Endometrium (tissue), 2 donors: ENCODE measurements around the gene CRACR2A.

Experiments
- FAIRE-seq: peaks from 2 replicates; lab custom pipeline; 2012; peaks lifted over from hg19 to GRCh38; lab: Jason Lieb, UNC
- donor health status: control.
- donor health status: control.

CRACR2A gene

DNA sequence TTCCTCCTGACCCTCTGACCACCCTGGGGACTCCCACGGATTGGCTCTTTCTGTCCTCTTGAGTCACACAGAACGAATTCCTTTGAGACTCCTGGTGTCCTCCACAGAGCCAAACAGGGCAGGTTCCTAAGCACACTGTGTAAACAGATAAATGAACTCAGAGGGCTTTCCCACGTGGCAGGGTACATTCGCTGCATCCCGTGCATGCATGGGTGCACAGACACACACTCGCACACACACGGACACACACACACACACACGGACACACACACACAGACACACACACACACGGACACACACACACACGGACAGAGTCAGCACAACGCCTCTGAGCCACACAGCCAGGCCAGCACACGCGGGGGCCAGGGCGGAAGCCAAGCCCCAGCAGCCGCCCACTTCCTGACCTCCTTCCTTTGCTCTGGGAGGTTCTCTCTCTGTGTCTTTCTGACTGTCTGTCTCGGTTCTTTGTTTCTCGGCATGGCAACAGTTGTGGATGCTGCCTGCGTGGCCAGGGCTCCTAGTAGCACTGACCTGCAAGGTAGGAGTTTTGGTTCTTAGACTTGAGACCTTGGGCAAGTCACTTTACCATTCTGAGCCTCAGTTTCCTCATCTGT lies 706 bp downstream of the CRACR2A start:
- FAIRE-seq = no peak

DNA sequence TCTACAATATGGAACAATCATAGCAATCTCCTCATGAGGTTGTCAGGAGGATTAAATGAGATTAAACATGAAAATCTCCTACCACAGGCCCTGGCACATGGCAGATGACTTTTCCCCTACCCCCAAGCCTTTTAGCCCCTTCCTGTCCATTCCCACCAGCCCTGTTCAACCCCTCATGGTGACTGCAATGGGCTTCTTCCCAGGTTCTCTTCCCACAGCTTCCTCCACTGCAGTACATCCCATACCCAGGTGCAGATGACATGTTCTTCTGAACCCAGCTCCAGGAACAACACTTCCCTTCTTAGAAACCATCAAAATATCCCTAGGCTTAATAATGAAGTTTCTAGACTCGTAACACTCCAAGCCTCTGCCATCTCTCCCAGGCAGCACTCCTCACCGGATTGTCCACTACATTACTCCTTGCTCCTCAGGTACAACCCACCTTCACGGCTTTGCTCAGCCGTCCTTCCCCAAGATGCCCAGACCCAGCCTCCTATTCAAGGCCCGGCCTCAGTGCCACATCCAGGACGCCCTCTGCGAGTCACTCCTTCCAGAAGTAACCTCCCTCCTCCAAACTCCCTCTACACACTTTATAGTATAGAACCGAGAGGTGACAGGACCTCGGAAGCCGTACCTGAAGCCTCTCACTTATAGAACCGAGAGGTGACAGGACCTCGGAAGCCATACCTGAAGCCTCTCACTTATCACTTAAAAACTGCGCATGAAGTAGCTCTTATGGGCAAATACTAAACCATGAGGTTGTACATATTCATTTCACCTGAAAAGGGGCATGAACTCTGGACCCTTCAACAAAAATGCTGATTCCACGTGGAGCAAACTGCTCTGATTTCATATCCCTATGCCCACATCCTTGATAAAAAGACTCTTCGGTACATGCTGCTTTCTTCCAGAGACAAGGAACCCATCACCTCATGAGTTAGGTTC lies 1.5 kb downstream of the CRACR2A start:
- FAIRE-seq = no peak

DNA sequence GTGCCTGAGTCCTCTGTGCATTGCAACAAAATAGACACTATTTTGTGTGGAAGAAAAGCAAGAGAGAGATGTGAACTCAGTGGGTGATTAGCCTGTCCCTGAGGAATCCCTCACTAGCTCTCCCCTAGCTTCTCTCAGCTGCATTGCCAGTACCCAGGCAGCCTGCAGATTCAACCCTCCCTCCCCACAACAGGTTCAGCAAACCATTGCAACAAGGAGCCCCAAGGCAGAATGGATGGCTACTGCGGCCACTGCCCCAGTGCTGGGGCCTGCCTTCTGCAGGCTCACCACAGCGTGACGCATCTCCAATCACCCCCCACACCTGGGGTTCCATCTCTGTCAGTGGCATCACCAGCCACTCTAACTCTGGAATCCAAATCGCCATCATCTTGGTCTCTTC lies 2.3 kb downstream of the CRACR2A start:
- no peak for FAIRE-seq

DNA sequence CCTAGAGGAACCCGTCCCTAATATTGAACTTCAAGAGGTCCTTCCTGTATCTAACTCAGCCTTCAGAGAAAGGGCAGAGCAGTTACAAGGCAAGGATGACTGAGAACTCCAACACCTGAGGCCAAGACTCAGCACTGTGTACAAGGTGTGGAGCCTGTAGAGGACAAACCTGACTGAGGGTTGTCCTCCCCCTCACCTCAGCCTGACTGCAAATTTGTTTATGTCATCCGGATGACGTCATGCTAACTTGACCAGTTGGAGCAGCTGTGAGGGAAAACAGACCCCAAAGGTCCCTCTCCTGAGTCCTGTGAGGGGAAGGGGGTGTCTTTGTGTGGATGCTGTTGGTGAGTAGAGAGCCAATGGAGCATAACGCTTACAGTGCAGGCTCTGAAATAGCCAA lies 4.3 kb downstream of the CRACR2A start:
- no peak for FAIRE-seq

DNA sequence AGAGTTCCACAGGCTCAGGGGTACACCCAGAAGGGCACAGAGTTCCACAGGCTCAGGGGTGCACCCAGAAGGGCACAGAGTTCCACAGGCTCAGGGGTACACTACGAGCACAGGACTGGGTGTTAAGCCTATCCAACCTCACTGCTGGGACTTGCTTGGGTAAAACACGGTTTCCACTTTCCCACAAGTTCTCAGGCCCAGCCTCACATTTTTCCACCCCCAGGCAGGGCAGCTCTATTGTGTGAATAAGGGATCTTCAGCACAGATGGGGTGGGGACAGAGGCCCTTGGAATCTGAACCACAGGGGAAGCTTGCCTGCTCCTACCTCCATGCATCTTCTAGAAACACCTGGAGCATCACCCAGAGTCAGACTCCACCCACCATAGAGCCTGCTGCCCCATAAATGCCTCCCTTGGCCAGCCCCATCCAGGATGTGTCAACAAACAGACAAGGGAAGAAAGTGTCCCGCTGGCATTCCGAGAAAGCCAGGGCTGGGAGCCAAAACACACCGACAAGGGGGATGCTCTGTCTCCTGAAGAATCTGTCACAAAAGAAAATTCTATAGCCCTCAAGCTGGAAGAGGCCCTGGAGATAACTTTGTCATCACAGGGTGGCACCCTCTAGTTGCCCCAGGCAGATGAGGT lies 4.8 kb downstream of the CRACR2A start:
- FAIRE-seq = no peak

DNA sequence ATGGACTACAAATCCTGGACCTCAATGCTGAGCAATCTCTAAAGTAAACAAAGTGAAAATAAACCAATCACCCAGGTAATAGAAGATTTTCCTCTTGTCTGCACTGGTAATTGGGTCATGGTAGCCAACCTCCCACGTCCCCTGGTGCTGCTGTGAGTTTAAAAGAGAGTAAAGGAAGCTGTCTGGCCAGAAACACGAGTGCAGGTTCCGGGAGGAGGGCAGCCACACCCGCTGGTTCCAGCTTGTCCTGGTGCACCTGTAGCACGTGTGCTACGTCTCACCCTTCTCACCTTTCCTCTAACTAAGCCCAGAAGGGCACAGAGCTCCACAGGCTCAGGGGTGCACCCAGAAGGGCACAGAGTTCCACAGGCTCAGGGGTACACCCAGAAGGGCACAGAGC lies 5.4 kb downstream of the CRACR2A start:
- FAIRE-seq = no peak

GRCh38 chr12:3746758-3747157 lies 6.2 kb downstream of the CRACR2A start:
- no peak for FAIRE-seq

DNA sequence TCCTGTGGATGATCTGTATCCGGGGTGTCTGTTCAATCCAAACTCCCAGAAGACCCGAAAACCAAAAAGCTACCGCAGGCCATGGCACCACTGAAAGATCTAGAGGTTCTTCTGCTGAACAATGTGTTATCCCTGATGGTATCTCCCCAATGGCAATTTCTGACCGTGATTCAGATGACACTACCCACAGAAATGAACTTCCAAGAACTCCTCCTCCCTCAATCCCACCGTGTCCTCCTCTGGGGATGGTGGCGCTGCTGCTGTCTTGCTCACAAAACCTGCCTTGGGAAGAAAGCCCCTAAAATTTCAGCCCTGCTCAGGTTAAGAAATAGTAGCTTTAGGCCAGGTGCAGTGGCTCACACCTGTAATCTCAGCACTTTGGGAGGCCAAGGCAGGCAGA lies 7.8 kb downstream of the CRACR2A start:
- no peak for FAIRE-seq

- FAIRE-seq = no peak
Measured at GRCh38 chr12:3744229-3744901, 8.5 kb downstream of the CRACR2A start.

DNA sequence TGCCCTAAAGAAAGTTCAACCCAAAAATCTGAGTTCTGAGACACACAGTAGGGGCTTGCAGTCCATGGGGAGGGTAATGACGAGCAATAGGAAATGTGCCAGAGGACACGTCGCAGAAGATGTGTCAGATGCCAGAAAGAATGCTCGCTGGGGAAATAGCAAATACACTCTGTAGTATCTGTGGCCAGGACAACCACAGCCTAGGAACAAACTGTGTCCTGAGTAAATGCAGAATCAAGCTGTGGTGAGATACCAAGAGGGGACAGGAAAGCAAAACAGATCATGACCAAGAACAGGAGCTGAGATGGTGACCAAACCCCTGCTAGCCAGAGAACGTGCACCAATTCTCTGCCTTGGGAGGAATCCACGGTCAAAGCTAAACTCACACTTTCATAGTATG lies 9.1 kb downstream of the CRACR2A start:
- FAIRE-seq = no peak

DNA sequence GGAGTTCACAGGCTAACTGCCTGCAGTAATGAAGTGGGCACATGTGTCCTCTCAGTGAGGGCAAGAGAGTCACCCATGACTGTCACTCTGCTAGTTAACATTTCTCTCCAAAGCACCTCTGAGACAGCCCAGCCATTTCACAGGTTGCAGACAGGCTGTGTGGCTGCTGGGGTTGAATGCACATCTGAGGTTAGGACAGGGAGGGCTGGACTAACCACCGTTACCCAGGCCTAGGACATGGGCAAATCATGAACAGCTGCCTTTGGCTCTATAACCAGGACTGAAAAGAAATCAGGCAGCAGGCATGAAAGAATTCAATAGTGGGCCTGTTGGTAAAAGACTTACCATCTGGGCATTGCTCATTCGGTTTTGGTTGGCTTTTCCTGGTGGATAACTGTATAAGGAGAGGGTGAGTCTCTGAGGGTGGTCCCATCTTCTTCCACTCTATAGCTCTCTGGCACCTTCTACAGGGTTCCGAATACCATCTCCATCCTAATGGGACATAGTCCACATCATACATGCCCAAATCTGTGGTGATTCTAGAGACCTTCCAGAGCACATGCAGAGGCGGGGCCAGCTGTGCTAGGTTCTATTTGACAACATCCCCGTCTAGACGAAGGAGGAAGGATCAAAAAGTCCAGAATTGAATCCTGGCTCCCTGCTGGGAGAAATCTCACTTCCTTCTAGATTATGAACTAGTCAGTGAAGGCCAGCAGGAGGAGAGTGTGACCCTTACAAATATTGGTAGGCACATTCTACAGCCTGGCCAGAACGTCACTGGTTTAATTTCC lies 10.8 kb downstream of the CRACR2A start:
- no peak for FAIRE-seq

DNA sequence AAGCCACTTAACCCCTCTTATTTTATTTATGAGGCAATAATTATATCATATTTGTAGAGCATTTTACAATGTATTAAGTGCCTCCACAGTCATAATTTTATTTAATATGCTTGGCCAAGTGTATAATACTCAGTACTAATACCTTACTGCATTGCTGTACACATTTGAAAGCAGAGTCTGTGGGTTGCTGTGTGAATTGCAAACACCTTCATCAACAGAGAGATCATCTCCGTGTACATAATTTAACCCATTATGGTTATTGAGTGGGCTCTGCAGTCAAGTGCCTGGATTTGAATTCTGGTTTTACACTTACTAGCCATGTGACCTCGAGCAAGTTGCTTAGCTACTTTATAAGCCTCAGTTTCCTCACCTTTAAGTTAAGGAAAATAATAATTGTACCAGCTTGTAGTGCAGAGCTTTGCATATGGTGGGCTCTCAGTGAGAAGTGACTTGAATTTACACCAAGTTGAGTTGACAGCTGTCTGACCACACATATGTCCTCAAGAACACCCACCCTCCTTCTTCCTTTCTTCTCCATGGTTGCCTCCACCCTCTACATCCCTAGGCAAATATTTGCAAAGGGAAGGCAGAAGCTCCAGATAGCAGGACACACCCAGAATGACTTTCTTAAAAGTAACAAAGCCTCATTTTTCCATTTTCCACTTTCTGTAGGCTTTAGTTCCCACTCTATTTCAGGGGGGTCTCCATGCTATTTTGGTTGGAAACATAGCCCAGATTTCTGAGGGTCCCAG lies 12.3 kb downstream of the CRACR2A start:
- FAIRE-seq = no peak

GRCh38 chr12:3735432-3735831 lies 17.5 kb downstream of the CRACR2A start:
- FAIRE-seq = no peak

GRCh38 chr12:3732901-3733300 lies 20.0 kb downstream of the CRACR2A start:
- no peak for FAIRE-seq

- no peak for FAIRE-seq
Measured at GRCh38 chr12:3730111-3730510, 22.8 kb downstream of the CRACR2A start.

DNA sequence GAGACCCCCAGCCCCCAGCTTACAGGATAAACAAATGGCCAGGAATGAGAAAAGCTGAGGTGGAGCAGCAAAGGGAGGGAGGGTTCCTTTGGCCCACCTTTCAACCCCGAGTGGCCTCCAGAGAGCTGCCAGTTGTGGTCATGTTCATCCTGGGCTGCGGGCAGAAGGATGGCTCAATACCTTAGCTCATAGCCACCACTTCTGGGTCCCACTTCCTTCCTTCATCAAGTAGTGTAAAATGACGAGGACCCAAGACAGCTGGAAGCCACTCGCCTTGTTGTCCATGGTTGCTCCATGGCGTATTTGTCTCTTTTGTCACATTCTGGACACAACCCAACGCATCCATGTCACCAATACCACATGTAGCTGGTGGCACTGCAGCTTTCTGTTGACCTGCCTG lies 24.2 kb downstream of the CRACR2A start:
- FAIRE-seq = no peak

GRCh38 chr12:3727877-3728632 lies 24.9 kb downstream of the CRACR2A start:
- no peak for FAIRE-seq

DNA sequence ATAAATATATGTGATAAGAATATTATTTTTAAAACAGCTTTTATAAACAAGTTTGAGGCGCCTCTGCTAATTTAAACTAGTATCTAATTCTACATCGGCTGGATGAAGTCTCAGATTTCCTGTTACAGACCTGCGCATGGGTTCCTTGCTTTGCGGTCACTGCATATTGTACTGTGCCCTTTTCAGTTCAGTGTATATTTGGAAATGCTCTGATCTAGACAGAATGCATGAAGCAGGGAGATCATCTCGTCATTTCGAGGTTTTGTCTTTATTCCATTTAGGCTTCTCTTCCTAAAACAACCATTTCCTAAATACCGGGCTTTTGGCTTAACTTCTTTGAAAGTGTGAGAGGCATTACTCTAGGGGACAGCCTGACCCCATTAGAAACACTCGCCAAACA lies 25.6 kb downstream of the CRACR2A start:
- FAIRE-seq = no peak

- FAIRE-seq = no peak
Measured at GRCh38 chr12:3726456-3726855, 26.5 kb downstream of the CRACR2A start.

DNA sequence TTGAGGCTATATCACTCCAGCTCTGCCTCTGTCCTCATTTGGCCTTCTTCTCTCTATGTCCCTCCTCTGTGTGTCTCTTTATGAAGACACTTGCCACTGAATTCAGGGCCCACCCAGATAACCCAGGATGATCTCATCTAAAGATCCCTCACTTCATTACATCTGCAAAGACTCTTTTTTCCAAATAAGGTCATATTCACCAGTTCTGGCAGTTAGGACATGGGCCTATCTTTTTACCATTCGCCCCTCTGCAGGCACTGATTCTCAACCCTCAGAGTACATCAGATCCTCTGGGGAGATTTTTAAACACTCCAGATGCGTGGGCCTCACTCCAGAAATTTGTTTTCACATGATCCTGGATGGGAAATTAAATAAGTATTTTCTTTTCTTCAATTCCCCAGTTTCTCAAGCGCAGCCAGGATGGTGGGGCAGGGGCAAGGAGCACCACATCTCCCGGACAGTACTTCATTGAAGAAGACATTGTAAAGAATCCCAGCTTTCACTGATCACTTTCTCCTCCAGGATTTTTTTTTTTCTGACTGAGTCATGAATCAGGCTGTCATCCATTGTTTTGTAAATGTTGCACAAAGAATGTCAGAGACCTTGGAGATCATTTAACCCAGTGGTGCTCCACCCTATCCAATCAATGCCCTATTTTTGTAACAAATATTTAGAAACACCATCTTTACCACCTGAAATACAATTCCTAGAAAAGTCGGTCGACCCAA lies 27.4 kb downstream of the CRACR2A start:
- no peak for FAIRE-seq
